A204.1 (cell line): ENCODE results near the gene THY1.
"Not testable (repeated sequence)": the region's sequence is repeated elsewhere in the genome, so short reads cannot be mapped to it uniquely, and the experiment has no call there.

Source experiments
- FAIRE-seq: peaks from 2 replicates; lab custom pipeline; 2012; peaks lifted over from hg19 to GRCh38; lab: Jason Lieb, UNC

Gene THY1

DNA sequence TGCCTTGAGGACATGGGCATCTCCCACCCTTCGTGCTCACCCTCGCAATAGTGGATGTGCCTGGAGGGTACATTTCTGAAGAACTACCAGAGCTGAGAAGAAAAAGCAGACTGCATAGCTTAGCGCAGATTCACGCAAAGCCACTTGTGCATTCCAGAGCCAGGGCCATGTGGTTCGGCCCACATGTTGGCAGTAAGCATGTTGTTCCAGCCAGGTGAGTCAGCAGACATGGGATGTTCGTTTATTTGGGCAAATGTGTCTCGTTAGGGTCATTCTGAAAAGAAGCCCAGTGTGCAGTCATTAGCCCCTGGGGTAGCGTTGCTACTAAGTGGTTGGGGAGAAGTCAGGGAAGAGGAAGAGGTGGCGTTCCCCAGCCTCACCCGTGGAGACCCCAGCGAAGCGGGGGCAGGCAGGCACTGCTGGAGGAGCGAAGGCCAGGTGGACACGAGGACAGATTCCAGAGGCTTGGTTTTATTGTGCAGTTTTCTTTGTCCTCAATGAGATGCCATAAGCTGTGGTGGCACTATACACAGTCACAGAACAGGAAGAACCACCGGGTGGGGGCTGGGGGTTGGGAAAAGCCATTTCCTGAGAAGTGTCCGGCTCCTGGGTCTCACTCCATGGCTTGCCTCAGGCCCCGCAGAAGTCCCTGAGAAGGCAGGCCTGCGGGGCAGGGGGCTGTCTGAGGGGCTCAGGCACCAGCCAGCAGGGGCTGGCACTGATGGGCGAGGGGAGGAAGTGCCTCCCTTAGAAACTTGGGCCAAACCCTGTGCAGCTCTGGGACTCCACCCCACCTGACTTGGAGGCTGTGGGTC, 5.0 kb downstream of the THY1 start:
- no peak for FAIRE-seq

DNA sequence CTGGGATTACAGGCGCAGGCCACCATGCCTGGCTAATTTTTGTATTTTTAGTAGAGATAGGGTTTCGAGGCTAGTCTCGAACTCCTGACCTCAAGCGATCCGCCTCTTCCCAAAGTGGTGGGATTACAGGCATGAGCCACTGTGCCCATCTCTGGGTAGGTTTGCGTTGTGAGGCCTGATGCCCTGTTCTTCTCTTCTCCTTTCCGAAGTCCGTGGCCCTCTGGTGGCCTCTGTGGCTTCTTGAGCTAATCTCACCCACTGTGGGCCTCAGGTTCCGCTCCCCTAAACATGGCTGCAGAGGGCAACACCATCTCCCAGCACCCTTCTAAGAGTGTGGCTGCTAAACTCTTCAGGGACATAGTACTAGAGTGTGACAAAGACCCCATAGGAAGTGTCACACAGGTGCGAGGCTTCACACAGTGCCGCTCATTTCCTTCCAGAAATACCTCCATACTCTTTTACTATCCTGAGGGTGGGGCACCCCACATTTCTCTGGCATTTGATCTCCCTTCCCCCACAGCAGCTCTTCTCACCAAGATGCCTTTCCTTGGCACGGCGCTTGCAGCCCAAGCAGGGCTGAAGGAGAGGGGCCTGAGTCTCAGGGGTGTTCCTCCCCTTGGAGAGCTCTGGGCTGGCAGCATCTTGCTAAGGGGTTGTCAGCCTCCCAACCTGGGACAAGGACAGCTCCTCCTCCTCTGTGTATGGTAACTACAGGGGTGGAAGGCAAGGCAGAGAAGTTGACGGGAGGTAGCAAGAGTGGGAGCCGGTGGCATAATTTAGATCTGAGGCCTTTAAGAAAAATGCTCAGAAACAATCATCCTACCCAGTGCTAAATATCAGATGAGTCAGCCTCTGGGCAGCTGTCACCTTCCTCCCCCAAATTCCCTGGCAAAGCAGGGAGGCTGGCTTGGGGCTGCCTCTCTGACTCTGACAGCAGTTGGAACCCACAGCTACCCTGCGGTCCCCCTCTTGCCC, 6.1 kb downstream of the THY1 start:
- FAIRE-seq: no peak

DNA sequence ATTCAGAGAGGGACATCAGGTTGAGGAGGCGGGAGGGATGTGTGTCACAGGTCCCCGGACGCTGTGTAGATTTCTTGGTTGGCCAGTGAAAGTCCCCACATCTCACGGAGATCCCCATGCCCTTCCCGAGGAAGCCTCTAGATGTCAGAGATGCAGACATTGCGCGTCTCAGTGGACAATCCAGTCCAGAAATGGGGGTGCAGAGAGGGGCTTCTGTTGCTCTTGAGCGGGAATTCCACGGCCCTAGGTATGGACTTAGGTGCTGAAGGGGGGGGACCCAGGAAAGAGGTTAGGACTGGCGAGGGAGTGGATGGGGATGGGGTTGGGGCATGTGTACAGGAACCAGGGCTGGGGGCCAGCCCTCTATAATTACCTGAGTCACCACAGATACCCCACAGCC, 7.0 kb downstream of the THY1 start:
- FAIRE-seq: no peak

DNA sequence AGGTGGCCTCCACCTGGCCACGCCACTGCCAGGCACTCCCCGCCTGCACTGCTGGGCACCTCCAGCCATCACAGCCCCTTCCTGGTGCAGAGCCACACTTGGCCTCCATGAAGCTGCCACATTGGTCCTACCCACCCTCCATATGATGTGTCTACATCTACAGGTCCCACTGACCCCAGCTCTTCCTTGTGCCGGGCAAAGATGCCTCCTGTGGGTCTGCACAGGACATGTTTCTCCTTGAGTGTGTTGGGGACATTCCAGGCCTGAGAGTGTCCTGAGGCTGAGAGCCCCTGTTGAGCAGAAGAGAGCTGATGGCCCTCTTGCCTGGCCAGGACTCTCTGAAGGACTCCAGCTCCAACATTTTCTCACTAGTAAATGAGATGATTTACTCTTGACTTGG, 7.5 kb downstream of the THY1 start:
- FAIRE-seq: no peak

DNA sequence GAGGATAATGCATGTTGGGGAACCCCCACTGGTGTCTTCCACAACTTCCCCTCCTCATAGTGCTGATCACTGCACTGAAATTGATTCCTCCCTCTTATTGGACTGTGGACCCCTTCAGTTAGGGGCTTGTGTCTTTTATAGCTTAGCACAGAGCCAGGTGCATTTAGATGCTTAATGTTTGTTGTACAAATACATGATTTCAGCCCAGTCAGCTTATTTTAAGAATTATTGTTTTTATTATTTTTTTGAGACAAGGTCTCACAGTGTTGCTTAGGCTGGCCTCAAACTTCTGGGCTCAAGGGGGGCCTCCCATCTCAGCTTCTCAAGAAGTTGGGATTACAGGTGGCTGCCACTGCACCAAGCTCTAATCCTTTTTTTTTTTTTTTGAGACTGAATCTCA, 8.2 kb downstream of the THY1 start:
- FAIRE-seq: no peak

DNA sequence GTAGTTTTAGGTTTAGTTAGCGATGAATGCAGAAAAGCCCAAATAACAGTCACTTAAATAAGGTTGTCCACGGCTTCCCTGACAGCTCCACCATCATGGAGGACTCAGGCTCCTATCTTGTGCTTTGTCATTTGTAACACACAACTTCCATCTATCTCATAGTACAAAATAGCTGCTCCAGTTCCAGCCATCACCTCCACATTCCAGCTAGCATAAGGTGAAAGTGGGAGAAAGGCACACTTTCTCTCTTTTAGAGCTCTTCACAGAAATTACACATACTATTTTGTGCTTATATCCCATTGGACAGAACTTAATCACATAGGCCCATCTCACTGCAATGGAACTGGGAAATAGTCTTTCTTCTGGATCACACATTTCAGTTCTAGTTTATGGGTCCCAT, 8.7 kb downstream of the THY1 start:
- FAIRE-seq: no peak

DNA sequence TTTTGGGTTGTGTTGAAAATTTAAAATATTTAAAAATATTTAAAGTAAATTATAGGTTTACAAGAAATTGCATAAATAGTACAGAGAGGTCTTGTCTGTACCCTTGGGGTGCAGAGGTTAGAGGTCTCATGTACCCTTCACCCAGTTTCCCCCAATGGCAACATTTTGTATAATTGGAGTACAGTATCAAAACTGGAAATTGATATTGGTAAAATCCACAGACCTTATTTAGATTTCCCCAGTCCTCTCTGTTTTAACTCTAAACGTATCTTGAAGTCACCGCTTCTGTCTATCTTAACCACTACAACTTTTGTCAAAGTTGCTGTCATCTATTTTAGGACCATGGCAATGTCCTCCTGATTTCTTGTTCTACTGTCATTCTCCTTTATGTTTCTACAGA, 10.9 kb downstream of the THY1 start:
- no peak for FAIRE-seq

DNA sequence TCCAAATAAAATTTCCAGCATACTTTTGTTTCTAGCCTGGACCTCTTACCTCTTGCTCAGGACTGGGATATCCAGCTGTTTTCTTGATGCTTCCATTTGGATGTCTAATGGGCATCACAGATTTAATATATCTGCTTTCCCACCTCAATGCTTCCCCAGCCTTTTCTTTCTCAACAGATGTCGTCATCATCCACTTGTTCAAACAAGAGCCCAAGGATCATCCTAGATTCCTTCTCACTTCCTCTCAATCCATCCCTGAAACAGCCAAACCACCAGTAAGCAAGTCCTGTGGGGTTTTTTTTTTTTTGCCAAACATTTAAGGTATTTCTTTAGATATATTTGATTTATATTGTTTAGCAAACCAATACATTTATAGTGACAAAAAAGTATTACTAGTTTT, 12.5 kb downstream of the THY1 start:
- FAIRE-seq: no peak

DNA sequence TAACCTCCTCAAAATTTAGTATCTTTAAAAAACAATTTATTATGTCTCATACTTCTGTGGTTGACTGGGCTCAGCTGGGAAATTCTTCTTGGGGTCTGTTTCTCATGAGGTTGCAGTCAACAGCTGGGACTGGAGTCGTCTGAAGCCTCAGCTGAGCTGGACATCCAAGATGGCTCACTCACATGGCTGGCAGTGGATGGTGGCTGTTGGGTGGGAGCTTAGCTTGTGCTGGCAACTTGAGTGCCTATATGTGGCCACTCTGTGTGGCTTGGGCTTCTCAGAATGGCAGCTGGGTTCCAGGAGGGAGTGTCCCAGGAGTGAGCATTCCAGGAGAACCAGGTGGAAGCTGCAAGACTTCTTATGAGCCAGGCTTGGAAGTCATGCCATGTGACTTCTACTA, 13.2 kb downstream of the THY1 start:
- no peak for FAIRE-seq

DNA sequence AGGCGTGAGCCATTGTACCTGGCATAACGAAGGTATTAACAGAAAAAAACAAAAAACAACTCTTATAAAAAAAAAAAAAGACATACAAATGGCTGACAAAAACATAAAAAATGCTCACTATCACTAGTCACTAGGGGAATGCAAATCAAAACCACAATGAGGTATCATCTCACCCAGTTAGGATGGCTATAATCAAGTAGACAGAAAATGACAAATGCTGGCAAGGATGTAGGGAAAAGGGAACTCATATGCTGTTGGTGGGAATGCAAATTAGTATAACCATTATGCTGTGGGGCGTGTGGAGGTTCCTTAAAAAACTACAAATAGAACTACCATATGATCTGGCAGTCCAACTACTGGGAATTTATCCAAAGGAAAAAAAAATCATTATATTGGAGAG, 17.0 kb downstream of the THY1 start:
- FAIRE-seq: no peak

DNA sequence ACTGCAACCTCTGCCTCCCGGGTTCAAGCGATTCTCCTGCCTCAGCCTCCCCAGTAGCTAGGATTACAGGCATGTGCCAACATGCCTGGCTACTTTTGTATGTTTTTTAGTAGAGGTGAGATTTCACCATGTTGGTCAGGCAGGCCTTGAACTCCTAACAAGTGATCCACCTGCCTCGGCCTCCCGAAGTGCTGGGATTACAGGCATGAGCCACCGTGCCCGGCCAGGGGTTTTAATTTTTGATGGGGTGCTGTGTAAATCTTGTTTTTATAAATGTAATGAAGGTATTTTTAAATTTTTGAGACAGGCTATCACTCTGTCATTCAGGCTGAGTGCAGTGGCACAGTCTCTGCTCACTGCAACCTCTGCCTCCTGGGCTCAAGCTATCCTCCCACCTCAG, 17.5 kb downstream of the THY1 start:
- FAIRE-seq: not testable (repeated sequence)

DNA sequence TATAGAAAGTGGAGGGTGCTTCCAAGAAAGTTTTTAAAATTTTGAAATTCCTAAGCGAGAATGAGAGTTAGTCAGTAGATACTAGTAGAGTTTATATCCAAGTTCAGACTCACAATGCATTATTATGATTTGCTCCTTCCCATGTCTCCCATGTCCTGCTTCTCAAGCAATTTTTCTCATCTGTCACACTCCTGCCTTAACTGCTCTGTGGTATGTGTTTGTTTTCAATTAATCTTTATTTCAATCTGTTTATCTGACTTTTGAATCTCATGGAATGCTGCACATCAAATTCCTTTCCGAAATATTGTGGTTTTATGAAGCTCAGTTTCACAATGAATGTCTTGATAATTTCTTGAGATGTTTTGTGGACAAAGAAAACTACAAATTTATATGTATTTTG, 18.1 kb downstream of the THY1 start:
- FAIRE-seq: no peak

DNA sequence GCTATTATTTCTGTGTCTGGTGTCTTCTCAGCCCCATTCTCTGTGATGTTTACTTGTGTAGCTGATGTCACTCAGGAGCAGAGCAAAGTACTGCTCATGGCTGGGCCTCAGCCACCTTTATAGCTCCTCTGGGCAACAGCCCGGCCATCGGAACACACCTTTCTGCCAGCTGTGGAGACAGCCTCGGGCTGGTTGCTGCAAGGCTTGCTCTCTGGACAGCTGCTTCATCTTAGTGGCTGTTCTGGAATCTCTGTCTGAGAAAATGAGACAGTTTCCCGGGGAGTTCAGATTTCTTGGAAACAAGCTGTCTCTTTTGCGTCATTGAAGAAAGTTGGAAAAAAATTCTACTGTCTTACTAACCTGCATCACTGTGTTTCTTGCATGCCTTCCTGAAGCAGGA, 20.0 kb downstream of the THY1 start:
- FAIRE-seq: no peak

DNA sequence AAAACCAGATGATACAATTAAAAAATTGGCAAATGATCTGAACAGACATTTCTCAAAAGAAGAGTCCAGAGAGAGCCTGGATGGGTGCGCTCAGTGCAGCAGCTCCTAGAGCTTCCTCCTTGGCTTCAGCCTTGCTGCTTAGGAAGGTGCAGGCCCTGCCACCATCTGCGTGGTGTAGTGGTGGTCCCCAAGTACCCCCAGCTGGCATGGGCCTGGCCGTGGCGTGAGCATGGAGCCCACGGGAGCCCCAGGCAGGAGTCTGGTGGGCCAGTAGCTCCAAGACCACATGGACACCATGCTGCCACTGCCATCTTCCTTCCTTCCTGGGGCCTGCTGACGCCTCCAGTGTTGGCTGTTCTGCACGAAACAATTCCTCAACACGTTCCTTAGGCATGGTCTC, 20.5 kb downstream of the THY1 start:
- no peak for FAIRE-seq

DNA sequence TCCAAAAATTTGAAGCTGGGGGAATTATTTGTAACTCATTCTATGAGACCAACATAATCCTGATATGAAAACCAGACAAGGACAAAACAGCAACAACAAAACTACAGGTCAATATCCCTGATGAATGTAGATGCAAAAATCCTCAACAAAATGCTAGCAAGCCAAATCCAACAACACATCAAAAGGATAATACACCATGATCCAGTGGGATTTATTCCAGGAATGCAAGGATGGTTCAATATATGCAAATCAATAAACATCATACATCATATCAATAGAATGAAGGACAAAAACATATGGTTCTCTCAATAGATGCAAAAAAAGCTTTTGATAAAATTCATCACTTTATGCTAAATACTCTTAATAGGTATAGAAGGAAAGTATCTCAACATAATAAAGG, 22.1 kb downstream of the THY1 start:
- no peak for FAIRE-seq

DNA sequence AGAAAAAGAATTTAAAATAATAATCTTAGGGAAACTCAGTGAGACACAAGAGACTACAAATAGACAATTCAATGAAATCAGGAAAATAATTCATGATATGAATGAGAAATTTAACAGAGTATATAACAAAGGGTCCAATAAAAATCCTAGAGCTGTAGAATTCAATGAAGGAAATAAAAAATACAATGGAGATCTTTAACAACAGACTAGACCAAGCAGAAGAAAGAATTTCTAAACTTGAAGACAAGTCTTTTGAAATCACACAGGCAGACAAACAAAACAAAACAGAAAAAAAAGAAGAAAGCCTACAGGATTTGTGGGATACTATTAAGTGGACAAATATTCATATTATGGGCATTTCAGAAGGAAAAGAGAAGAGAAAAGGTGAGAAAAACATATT, 25.2 kb downstream of the THY1 start:
- FAIRE-seq: no peak

DNA sequence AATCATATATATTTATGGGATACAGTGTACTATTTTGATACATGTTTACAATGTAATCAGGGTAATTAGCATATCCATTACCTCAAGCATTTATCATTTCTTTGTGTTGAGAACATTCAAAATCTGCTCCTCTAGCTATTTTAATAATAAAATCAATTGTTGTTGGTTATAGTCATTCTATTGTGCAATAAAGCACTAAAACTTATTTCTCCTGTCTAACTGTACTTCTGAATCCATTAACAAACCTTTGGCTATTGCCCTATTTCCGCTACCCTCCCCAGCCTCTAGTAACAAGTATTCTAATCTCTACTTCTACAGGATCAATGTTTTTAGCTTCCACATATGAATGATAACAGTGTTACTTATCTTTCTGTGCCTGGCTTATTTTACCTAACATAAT, 26.1 kb downstream of the THY1 start:
- FAIRE-seq: peak; percentile 83

DNA sequence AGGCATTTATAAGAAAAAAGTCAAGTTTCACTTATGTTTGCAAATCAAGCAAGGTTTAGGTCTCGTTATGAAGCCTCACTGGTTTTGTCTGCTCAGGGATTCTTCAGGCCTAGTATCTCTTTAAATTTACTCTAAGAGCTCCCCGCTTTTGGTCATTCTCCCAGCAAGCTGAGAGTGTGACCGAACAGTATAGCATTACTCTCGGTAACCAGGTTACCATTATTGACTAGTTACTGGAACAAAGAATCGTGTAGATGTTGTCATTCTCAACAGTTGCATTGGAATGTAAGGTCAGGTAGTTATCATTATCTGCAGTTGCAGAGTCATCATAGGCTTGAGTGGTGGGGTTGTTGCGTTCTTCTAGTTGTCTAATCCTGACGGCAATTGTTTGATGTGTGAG, 31.7 kb downstream of the THY1 start:
- no peak for FAIRE-seq

DNA sequence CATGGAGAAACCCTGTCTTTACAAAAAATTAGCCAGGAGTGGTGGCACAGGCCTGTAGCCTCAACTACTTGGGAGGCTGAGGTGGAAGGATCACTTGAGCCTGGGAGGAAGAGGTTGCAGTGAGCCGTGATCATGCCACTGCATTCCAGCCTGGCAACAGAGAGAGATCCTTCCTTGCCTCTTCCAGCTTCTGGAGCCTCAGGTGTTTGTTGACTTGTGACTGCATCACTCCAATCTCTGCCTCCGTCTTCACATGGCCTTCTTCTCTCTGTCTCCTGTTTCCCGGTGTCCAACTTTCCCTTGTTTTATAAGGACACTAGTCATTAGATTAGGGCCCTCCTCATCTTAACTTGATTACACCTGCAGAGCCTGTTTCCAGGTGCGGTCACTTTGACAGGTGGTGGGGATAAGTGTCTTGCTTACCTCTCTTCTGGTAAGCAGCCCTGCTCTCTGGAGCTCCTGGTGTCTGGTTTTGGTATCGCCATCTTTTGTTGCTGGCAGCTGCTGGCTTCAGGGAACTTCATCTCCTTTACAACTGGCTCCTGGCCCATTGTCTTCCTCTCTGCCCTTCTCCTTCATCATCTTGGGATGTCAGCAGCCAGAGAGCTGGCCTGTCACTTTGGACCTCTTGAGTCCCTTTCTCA, 33.2 kb downstream of the THY1 start:
- FAIRE-seq: no peak

DNA sequence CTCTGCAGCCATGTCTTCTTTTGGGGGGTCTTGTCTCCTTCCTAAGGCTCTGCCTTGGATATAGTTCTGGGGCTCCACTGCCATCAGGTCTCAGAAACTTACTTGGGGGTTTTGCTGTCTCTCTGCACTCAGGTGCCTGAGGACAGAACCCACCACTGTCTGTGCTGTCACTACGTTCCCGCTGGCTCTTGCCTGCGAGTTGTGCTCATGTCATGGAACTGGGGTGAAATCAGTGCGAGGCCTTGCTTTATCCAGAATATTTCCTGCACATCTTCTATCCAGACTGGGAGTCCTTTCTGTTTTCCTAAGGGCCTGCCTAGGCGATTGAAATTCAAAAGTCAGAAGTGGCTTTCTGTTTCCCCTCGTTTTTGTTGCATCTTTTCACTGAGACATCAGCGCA, 34.9 kb downstream of the THY1 start:
- FAIRE-seq: no peak

DNA sequence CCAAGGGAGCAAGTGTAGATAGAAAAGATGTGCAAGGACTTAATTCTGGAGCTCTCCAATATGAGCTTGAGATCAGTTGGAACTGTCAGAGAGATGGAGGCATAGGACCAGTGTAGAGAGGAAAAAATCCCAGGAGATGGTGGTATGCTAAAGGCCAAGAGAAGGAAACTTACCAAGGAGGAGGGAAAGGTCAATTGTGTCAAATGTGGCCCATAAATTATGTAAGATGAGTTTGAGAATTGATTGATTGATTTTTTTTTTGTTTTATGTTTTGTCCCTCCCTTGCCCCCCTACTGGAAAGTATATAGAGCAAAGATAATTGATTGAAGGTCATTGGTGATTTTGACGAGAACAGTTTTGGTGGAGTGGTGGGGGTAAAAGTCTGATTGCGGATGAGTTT, 38.6 kb downstream of the THY1 start:
- FAIRE-seq: no peak

DNA sequence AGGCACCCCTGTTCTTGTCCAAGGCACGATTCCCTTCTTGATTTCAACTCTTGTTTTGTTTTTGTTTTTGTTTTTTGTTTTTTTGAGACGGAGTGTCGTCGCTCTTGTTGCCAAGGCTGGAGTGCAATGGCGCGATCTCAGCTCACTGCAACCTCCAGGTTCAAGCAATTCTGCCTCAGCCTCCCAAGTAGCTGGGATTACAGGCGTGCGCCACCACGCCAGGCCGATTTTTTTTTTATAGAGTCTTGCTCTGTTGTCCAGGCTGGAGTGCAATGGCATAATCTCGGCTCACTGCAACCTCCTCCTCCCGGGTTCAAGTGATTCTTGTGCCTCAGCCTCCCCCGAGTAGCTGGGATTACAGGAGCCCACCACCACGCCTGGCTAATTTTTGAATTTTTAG, 40.5 kb downstream of the THY1 start:
- FAIRE-seq: not testable (repeated sequence)

DNA sequence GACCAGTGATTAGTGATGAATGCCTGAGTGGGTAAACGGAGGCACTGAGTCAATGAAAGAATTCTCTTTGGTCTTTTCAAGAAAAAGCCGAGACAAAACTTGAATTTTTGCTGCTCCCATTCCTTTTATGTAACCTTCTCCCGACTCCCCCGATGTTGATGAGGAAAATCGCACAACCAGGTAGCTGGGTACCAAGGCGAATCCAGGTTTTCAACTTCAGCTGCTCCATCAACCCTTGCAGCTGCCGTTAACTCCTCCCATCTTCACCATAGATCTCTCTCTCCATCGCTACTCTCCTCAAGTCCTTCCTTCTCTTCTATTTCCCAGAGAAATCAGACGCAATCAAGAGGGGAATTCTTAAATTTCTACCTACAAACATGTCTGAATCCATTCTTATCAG, 40.9 kb downstream of the THY1 start:
- FAIRE-seq: no peak
